Esophagus muscularis mucosa (tissue), 3 donors: Measurements from ENCODE around the gene ASIP.

Source experiments
- POLR2AphosphoS5 ChIP-seq, 2 donors: sonication (generic); formaldehyde crosslinking; IDR thresholded peaks; one replicate each; pipeline ENCODE4 v1.6.1; 2017; ENCODE audit warnings: antibody characterized with exemption in 2 of 2
- TF ChIP-seq, protein P1 (sequence below), 3 experiments: fragments of 200-600 bp in 2 of 3; fragments of 450-650 bp in 1 of 3; sonication (generic) in 2 of 3; IDR thresholded peaks; one replicate each; pipeline ENCODE4 v1.5.1; 2017 to 2019; ENCODE audit warnings: antibody characterized with exemption in 3 of 3, mild to moderate bottlenecking in 2 of 3, moderate library complexity in 1 of 3

DNA sequence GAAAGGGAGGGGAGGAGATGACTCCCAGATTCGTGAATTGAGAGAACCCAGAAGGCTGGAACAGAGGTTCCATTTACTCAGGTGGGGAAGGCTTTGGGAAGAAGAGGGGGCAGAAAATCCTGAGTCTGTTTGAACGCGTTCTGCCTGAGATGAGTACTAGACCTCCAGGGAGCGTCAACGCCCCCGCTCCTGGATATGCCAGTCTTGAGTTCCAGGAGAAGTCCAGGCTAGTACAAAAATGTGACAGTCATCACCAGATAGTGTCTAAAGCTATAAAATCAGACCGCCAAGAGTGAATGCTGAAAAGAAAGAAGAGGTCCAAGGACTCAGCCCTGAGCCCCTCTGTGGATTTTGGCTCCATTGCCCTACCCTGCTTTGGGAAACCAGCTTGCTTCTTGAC lies 53.3 kb downstream of the ASIP start:
- TF ChIP-seq, protein P1, sequence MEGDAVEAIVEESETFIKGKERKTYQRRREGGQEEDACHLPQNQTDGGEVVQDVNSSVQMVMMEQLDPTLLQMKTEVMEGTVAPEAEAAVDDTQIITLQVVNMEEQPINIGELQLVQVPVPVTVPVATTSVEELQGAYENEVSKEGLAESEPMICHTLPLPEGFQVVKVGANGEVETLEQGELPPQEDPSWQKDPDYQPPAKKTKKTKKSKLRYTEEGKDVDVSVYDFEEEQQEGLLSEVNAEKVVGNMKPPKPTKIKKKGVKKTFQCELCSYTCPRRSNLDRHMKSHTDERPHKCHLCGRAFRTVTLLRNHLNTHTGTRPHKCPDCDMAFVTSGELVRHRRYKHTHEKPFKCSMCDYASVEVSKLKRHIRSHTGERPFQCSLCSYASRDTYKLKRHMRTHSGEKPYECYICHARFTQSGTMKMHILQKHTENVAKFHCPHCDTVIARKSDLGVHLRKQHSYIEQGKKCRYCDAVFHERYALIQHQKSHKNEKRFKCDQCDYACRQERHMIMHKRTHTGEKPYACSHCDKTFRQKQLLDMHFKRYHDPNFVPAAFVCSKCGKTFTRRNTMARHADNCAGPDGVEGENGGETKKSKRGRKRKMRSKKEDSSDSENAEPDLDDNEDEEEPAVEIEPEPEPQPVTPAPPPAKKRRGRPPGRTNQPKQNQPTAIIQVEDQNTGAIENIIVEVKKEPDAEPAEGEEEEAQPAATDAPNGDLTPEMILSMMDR (IDR thresholded peaks at IDR 0.05) = no peak
- TF ChIP-seq POLR2AphosphoS5 (IDR thresholded peaks at IDR 0.05) = no peak
